Endothelial cell of umbilical vein (primary cell): ENCODE measurements around the gene R3HDML.

Experiments
- CTCF ChIP-seq, 2 donors: IDR thresholded peaks; 1 replicate in 1 of 2; 2 replicates in 1 of 2; pipeline ENCODE4 v1.5.1; 2011; ENCODE audit warnings: low read length in 2 of 2, mild to moderate bottlenecking in 2 of 2, moderate library complexity in 2 of 2, control low read depth in 1 of 2, inconsistent platforms in 1 of 2, low read depth in 1 of 2; ENCODE audit not compliant: insufficient read depth in 1 of 2; ENCODE audit errors: extremely low read depth in 1 of 2
- EZH2 ChIP-seq: IDR thresholded peaks from 2 replicates; pipeline ENCODE4 v1.6.1; 2012; ENCODE audit warnings: borderline replicate concordance, low read depth, mild to moderate bottlenecking, moderate library complexity, low read length, inconsistent platforms; ENCODE audit not compliant: severe bottlenecking
- FOS ChIP-seq: IDR thresholded peaks from 2 replicates; pipeline ENCODE4 v1.6.1; 2011; ENCODE audit warnings: mild to moderate bottlenecking, low read length, moderate library complexity, borderline replicate concordance; ENCODE audit not compliant: insufficient read depth
- JUN ChIP-seq: IDR thresholded peaks from 2 replicates; pipeline ENCODE4 v1.6.1; 2011; ENCODE audit warnings: borderline replicate concordance, low read depth; ENCODE audit not compliant: insufficient read length, insufficient read depth
- MYC ChIP-seq: IDR thresholded peaks from one replicate; pipeline ENCODE4 v1.6.1; 2011; ENCODE audit warnings: mild to moderate bottlenecking, low read depth, low read length
- POLR2A ChIP-seq: IDR thresholded peaks from 2 replicates; pipeline ENCODE4 v1.6.1; 2012; ENCODE audit warnings: low read depth, mild to moderate bottlenecking, control low read depth, low read length

- TF ChIP-seq CTCF (IDR thresholded peaks at IDR 0.05; ENCODE audit: extremely low read depth in 1 of 2, insufficient read depth in 1 of 2, low read depth in 1 of 2, low read length in 2 of 2) (no peak), POLR2A (no peak), EZH2 (no peak), MYC (no peak), JUN (no peak), FOS (no peak)
These were observed 53.0 kb downstream of the R3HDML start for GRCh38 chr20:44389871-44390270.
